Adrenal gland (tissue), 5 donors: ENCODE results near the gene CYP19A1.

Experiments used
- CTCF ChIP-seq, 6 experiments: fragments of 450-650 bp in 4 of 6; fragments of 200-600 bp in 2 of 6; sonication (generic) in 1 of 6; IDR thresholded peaks; 1 replicate in 5 of 6; 2 replicates in 1 of 6; pipeline versions ENCODE4 v1.5.1 to v1.8.0; 2016 to 2021; ENCODE audit warnings: antibody characterized with exemption in 6 of 6, mild to moderate bottlenecking in 2 of 6, moderate library complexity in 1 of 6
- POLR2A ChIP-seq, 2 donors: fragments of 450-650 bp; IDR thresholded peaks; one replicate each; pipeline ENCODE4 v1.6.1; 2017; ENCODE audit warnings: antibody characterized with exemption in 2 of 2, mild to moderate bottlenecking in 2 of 2, moderate library complexity in 1 of 2
- donor health status: DM: no; HTN: no; CAD: no.

GRCh38 chr15:51186181-51186705 lies 152.2 kb downstream of the CYP19A1 start:
- no peak for TF ChIP-seq CTCF (IDR thresholded peaks at IDR 0.05)
- no peak for TF ChIP-seq POLR2A (IDR thresholded peaks at IDR 0.05)
